HG02798 (cell line): ENCODE measurements around the gene SLC1A3.

Experiments used
- ATAC-seq: cut with Tn5 transposase; IDR thresholded peaks from one replicate; pipeline ENCODE4 v1.9.1; 2021; ENCODE audit warnings: mild to moderate bottlenecking; ENCODE audit not compliant: unreplicated experiment, poor library complexity

SLC1A3 gene

GRCh38 chr5:36653044-36653705 lies 46.8 kb downstream of the SLC1A3 start:
- ATAC-seq: no peak

DNA sequence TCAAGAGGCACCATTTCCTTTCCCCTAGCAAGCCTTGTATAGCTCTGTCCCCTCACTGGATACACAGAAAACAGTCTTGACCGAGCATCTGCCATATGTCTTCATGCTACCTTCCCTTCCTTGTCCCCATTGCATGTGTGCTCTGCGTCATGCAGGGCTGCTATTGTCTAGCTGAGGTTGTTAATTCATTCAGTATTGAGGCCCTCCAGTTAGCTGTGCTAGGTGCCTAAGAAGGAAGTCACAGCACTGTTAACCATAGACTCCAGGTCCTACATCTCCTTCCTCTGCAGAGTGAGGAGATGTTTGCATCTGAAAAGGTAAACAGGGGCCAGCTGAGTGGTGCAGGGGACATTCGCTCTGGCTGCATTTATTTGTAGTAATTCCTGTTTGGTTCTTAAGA lies 48.2 kb downstream of the SLC1A3 start:
- no peak for ATAC-seq

DNA sequence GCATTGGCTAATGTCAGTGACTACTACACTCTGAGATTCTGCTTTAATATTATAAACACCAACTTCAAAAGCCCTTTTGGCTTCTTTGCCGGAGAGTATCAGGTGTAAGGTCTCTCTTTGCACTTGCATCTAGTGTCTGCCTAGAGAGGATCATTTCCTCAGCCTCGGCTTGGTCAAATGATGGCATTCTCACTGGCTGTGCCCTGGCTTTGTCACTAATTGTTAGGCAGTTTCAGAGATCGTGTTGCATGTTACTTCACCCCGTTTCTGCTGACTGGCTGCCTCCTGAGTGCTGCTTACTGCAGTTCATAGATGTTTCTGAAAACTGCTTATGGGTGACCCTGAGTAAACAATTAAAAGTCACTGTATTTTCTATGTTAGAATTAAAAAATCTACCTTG lies 48.8 kb downstream of the SLC1A3 start:
- no peak for ATAC-seq

DNA sequence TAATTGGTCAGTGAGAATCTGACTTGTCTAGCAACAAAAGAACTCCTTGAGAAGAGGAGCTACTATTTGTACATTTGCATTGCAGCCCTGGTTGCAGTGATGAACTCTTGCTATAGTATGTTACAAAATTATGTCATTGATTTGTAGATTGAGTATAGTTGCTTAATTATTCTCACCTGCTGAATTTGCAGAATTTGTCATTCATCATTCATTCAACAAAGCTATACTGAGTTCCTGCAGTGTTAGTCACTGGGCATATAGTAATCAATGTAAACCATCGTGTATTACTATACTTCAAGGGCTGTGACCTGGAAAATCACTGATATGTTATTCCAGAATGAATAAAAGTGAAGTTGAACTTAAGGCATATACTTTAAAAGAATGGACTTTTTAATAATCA lies 50.1 kb downstream of the SLC1A3 start:
- no peak for ATAC-seq

DNA sequence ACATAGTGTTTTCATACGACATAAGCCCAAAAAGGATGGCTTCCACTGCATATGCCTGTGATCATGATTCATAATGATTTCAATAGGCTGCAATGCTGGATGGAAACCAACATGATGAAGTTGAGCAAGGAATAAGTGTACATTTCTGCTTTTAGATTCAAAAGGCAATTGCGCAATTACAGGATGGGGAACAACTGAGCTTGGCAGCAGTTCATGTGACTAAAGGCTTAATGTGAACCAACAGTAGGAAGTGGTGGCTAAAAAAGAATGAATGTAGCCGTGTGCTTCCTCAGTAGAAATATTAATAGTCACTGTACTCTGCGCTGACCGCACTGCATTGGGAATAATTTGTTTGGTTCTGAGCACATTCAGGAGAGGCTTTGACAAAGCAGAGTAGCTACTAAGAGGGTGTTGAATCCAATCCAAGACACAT lies 51.2 kb downstream of the SLC1A3 start:
- ATAC-seq: no peak

DNA sequence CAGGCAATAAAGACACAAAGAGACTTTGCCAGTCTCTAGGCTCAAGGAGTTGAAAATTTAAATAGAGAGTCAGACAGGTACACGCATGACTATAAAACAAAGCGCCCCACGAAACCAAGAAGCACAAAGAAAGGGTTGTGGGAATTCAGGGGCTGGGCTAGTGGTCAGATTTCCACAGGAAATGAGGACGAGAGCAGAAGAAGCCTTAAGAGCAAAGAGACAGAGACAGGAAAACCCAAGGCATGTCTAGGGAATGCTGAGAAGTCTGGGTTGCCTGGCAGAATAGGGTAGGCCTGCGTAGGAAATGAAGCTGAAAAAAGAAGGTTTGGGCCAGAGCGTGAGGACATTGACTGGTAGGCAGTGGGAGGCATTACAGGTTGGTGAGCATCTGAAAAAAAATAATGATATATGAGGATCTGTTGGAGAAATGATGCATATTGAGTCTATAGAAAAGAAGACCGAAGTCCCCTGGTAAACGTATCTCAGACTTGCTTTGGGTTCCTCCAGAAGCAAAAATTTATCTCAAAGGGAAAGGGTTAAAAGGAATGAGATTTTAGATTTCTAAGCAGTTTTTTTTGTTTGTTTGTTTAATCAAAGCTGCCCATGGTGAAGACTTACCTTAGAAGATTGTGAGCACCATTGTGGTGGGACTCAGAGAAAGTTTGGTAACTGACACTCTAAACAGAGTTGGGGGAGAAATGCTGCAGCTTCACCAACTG lies 51.8 kb downstream of the SLC1A3 start:
- no peak for ATAC-seq

- no peak for ATAC-seq
Observed at GRCh38 chr5:36659411-36659810, 53.0 kb downstream of the SLC1A3 start.

DNA sequence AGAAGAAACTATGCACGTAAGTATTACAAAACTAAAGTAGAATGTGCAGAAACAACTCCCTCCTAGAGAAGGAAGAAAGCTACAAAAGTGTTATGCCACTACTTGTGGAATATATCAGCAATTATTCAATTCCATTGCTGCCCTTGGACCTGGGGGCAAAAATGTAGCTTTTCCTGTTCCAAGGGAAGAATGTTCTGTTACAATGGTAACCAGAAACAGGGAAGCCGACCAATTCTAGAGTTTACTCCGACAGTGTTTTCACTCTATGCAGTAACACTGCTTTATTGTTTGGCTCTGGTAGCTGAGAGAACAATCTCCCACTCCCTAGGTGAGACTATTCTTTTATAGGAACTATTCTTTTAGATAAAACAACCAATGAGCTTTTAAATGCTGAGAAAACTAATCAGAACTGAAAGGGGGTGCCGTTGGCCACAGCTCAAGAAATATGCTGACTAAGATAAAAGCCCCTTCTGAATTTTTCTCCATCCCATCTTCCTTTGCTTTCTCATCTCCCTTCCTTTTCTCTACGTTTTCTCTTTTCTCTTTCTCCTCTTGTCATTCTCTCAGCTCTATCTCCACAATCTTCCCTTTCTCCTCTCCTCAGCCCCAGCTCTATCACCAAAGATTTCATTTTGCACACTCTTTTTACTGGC lies 54.1 kb downstream of the SLC1A3 start:
- no peak for ATAC-seq

DNA sequence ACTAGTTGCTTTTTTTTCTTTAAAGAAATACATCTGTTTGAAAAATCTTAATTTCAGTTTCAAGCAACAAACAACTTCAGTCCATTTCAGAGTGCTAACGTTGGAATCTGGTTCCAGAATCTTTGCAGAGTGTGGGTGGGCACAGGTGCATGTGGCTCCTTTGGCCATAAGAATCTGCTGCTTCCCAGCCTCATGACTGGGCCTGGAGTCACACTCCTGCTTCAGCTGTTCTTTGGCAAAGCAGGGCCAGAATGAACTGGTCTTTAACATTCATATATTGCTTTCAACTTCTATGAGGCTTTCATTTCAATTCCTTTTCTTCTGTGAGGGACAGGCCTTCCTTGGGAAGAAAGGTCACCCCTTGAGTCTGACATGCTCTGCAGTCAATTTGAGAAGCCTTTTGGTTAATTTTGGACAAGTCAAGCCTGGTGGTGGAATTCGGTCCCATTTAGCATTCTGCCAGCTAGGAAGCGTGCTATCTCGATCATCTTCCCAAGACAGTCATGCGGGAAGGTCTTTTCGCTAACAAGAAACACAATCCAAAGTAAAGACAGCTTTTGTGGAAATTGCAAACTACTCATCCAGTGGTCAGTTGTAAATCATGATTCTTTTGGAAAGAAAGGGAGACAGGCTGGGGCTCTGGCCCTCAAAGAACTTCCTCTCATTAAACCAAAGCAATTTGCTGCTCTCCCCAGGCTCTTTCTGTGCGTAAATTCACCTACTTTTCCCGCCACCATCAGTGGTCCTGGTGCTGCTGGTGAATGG lies 55.2 kb downstream of the SLC1A3 start:
- ATAC-seq: no peak

DNA sequence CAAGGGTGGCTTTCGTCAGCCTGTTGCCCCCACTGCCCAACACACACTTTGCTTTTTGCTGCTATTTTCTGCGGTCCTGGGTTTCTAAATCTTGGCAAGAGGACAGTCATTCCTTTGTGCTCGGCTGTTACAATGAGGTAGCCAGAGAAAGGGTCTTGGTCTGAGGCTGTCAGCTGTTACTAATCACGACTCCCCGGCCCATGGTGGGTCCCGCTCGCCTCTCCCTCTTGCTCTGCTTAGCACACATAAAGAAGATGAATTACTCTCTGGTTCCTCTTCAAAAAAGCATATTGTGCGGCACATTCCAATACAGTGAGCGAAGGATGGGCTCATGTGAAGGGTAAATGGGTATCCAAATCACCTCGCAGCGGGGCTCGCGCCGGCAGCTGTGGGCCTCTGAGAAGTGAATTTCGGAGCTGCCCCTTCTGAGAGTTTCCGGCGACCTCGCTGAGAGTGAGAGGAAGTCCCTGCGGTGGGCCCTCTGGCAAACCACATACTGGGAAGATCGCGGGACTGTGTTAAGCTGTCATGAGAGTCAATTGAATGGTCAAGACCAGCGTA lies 56.0 kb downstream of the SLC1A3 start:
- no peak for ATAC-seq

DNA sequence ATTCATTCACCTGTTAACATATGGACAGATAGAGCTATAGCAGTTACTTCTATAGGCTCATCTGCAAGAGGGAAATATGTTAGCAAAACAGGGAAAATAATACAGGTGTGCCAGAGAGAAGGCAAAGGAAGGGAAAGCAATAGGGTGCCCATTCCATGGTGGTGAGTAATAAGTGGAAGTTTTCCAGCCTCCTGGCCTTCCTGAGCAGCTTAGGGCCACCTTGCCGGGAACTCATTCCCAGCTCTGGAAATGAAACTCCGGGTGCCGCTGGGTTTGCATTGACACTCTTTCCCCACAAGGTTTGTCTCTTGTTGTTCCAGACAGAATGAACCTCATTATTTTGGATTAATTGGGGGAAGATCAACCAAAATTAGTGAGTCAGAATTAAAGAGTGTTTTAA lies 58.4 kb downstream of the SLC1A3 start:
- no peak for ATAC-seq

GRCh38 chr5:36665628-36666027 lies 59.2 kb downstream of the SLC1A3 start:
- ATAC-seq: no peak

GRCh38 chr5:36666274-36666673 lies 59.9 kb downstream of the SLC1A3 start:
- no peak for ATAC-seq

DNA sequence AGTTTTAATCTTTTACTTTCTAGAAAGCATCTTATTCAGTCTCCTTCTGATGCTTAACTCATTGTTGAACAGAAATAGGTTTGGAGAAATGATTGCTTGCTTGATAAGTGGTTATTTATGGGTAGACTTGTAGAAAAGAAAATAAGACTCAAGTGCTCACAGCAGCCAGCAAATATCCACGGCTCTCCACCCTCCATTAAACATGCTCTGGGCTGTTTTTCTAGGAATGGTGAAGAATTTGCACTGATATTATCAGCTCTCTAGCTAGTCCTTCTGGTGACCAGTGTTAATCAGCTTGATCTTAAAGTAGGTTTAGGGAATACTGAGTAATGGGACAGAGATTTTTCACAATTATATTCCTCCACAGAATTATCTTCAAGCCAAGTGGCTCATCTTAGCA lies 60.6 kb downstream of the SLC1A3 start:
- ATAC-seq: no peak

GRCh38 chr5:36667824-36668223 lies 61.4 kb downstream of the SLC1A3 start:
- no peak for ATAC-seq

- ATAC-seq: no peak
Observed at GRCh38 chr5:36669015-36669651, 62.7 kb downstream of the SLC1A3 start.

GRCh38 chr5:36670548-36670947 lies 64.1 kb downstream of the SLC1A3 start:
- no peak for ATAC-seq

GRCh38 chr5:36675282-36675681 lies 68.9 kb downstream of the SLC1A3 start:
- no peak for ATAC-seq

GRCh38 chr5:36679221-36679989 lies 73.0 kb downstream of the SLC1A3 start:
- no peak for ATAC-seq
